Measurements from ENCODE around the gene USF1.

The USF1 gene, protein sequence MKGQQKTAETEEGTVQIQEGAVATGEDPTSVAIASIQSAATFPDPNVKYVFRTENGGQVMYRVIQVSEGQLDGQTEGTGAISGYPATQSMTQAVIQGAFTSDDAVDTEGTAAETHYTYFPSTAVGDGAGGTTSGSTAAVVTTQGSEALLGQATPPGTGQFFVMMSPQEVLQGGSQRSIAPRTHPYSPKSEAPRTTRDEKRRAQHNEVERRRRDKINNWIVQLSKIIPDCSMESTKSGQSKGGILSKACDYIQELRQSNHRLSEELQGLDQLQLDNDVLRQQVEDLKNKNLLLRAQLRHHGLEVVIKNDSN

DNA sequence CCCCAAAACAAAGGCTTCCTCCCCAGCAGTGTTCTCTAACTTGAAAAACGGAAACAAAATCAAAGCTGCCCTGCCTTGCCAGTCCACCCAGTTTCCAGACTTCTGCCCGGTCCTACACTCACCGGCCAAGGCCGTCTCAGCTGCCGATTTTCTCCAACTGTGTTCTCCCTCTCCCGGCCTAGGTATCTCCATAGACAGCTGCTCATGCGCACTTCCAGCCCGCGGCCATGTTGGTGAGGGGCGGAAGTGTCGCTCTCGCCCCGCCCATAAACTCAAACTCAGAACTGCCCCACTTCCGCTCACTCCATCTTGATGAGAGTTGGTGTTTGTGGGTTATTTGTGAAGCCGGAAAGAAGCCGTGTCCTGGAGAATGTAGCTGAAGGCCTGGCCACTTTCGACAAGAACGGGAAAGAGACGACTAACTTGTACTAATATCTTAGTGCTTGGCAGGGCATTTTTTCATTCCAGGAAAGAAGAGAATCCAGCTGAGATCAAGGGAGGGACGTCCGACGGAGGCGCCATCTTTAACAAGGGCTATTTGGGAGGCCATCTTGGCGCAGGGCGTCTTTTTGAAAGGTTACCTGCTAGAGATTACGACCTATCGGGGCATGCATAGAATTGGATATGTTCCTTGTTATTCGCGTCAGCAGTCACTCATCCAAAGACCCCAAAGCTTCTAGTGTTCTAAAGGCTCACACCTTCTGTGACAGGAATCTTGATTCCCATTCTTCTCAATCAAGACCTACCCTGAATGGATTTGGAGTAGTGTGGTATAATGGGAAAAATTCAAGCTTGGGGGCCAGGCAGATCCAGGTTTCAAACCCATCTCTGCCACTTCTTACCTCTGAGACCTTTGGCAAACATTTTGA, at the start of gene USF1:
Gene USF1 (minus strand): TSS at position 242 of the 869 bp plus-strand sequence. CDS start 2,702 bp downstream, outside the sequence.
- DNase-seq, result peak in 55 of 56 donors; percentile 40 to 95 (median 89)

DNA sequence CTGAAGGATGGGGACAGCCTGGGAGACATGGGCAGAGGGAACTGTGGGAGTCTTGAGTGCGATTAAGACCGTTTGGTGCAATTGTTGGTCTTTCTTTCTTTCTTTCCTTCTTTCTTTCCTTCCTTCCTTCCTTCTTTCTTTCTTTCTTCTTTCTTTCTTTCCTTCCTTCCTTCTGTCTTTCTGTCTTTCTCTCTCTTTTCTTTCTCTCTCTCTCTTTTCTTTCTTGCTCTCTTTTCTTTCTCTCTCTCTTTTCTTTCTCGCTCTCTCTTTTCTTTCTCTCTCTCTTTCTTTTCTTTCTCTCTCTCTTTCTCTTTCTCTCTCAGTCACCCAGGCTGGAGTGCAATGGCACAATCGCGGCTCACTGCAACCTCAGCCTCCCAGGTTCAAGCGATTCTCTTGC, 49.5 kb upstream of the USF1 start:
- DNase-seq, result no peak

DNA sequence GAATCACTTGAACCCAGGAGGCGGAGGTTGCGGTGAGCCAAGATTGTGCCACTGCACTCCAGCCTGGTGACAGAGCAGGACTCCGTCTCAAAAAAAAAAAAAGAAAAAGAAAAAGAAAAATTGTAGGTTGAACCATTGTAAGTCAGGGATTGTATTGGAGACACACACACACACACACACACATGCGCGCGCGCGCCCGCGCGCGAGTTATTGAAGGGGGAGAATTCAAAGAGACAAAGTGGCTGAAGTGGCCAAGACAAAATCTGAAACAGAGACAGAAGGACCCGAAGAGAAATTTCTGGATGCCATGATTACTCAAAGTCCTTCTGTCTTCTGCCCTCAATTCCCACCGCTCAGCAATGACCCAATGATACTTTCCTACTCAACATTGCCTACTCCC, 48.7 kb upstream of the USF1 start:
- DNase-seq, result no peak

DNA sequence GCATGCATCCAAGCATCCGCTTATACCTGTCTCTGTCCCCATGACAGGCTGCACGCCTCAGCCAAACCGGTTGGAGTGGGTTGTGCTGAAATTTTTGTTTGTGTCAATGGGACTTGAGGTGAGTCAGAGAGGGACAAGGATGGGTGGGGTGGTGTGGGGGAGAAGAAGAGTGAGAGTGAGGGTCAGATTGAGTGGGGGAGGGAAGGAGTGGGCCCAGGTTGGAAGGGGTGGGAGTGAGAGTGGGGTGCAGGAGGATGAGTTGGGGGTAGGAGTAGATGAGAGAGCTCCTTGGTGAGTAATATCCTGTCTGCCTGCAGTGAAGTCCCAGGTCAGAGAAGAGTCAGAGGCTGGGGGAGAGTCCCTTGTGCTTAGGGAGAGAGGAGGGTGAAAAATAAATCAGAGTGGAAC, 46.8 kb upstream of the USF1 start:
- DNase-seq, result no peak

DNA sequence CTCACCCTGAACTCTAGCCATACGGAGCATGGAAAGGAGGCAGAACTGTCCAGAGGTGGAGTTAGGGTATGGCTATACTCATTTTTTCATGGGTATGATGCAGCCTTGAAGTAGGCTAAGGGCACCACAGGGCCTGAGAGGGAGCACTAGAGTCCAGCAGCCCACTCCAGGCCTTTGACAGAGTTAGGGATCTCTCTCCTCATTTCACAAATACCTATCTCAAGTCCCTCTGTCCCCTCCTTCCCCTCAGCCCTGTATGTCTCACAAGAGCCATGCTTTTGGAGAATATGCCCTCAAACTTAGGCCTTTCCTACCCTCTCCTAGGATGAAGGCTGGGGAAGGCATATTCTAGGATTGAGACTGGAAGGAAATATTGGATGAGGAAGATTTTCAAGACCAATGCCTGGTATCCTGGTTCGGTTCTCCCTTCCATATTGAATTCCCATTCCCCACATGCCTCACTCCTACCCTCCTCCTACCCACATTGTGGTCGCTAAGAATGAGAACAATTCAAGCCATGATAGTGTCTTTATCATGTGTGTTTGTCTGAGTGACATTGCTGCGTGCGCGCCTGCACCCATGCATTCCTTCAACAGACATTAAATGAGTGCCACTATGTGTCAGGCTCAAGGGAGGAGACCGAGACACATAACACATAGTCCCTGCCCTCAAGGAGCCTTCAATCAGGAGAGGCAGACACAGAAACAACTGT, 46.2 kb upstream of the USF1 start:
- DNase-seq, result no peak

DNA sequence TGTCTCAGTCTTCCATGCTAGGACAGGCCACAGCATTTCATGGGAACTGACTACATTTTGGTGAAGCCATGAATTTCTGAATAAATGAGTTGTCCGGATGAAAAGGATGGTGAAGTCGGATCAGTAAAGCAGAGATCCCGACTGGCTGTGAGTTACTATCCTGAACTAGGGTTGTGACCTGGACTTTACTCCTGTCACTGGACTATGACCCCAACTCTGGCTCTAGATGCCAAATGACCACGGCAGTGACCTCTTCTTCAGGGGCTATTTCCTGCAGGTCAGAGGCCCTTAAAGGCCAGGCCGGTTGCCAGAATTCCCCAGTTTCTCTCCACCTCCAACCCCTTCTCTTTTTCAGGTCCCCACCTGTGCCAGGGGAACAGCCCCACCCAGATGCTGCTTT, 45.3 kb upstream of the USF1 start:
- DNase-seq, result no peak

DNA sequence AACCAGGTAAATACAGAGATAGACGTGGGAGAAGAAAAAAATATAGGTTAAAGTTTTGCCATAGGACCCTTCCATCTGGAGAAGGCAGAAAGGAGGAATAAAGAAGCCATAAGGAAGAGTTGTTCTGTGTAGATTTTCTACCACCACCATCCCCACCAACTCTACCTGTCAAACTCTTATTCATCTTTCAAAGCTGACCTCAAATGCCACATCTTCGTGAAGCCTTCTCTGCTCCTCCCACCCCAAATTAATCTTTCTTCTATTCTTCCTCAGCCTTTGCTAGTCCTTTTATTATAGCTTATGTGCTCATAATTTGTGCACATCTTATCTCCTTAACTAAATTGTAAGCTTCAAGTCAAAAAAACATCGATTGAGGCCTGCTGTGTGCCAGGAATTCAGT, 44.8 kb upstream of the USF1 start:
- no peak for DNase-seq

DNA sequence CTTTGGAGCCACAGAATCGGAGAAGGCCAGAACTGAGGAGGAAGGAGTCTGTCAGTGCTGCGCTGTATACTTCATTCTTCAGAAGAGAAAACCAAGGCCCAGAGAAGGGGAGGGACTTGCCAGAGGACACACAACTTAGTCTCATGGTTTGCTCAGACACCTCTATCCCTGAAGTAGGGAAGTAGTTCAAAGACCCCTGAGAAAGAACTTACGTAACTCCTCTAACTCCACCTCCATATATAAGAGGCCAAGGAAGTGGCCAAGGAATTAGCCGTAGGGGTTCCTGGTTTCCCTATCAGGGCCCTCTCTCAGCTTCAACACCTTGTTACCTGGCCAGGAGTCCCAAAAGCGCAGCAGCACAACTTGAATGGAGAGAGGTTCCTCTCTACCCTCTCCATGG, 44.2 kb upstream of the USF1 start:
- no peak for DNase-seq

DNA sequence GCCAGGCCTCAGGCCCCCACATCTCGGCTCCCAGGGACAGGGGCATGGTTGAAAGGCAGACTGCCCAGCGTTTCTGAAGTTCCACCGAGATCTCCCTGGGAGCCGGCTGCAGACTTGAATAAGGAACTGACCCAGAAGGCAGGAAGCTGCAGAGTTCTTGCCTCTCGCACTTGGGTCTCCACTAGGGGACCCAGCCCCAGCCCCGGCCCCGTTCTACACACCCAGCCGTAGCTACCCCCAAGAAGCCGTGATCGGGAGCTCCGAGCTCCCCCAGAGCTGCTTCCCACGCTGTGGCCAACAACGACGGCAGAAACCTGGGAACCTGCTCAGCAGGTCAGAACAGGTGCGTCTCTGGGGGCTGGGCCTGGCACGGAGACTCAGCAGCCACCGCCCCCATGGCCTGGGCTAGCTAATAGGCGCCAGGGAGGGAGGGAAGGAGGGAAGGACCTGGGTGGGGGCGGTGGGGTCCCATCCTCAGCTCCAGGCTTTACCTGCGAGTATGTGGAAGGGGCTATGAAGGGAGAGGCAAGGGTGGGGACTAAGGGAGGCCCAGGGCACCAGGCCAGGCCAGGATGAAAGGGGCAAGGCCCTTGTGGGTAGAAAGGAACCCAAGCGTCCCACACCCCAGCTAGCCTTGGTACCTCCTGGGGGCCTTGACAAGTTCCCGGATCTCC, 43.6 kb upstream of the USF1 start, which contains the start of gene NECTIN4:
Gene NECTIN4 (minus strand): TSS at position 308 of the 674 bp plus-strand sequence. CDS start 262 bp downstream, at position 46.
- DNase-seq, result no peak

DNA sequence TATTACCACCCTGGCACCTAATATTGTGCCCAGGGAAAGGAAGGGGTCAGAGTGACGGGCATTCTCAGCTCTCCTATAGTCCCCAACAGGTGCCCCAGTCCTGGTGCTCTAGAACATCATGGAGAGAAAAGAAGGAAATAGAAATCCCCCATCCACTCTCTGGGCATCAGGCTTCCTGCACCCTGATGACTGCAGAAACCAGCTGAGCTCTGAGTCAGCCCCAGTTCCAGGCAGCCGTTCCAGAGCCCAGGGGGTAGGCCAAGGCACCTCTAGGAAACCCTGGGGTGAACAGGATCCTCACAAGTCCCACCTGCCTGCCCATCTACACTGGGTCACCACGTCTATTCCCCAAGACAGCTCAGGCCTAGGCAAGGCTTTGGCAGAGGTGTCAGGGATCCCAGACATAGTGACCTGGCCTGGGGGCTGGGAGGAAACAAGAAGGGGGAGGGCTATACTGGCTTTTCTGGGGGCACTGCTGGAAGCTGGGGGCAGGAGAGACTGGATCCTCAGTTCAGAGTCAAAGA, 42.9 kb upstream of the USF1 start:
- no peak for DNase-seq

DNA sequence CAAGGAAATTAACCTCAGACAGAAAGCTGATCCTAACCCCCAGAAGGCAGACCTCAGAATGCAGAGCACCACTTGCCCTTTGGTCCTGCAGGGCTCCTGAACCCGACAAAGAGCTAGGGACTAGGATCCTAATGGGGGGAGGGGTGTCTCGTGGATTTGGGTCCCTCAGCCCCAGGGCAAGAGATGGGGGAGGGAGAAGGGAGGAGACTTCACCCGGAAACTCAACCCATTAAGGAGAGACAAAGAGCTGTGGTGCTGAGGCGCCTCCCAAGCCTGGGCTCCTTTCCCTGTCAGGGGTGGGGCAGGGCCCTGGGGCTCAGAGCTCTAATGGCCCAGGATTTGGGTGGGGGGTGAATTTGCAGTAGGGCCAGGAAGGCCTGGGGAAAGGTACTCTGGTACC, 40.7 kb upstream of the USF1 start:
- no peak for DNase-seq

DNA sequence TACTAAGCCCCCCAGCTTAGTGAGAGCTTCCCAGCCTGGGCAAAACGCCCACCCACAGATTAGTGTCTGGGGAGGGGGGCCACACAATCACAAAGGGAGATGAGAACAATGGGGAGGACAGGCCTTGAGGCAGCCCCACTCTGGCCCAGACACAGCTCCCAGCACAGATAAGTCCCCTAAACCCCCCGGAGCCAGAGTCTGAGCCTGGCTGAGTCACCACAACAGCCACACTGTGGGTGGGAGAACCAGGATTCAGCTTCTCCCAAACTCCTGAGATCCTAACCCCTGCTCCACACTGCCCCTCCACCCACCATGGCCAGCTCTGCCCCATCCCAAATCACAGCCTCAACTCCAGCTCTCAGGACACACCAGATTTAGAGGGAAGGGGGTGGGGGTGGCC, 39.4 kb upstream of the USF1 start:
- no peak for DNase-seq

DNA sequence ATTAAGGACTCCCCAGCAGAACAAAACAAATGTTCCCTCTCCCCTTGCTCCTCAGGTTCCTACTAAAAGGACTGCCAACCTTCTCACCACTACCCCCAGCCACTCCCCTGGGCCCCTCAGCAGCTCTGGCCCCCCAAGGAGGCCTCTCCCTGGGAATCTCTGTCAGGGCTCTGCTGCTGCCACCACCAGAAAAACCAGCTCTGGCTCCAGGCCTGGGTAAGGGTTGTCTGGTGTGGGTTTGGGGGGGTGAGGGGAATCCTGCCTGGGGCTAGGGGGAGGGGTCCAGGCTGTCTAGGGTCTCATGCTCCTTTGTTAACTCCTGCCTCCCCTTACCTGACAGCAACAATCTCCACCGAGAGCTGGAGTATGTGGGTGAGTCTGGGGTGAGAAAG, 38.8 kb upstream of the USF1 start:
- no peak for DNase-seq

DNA sequence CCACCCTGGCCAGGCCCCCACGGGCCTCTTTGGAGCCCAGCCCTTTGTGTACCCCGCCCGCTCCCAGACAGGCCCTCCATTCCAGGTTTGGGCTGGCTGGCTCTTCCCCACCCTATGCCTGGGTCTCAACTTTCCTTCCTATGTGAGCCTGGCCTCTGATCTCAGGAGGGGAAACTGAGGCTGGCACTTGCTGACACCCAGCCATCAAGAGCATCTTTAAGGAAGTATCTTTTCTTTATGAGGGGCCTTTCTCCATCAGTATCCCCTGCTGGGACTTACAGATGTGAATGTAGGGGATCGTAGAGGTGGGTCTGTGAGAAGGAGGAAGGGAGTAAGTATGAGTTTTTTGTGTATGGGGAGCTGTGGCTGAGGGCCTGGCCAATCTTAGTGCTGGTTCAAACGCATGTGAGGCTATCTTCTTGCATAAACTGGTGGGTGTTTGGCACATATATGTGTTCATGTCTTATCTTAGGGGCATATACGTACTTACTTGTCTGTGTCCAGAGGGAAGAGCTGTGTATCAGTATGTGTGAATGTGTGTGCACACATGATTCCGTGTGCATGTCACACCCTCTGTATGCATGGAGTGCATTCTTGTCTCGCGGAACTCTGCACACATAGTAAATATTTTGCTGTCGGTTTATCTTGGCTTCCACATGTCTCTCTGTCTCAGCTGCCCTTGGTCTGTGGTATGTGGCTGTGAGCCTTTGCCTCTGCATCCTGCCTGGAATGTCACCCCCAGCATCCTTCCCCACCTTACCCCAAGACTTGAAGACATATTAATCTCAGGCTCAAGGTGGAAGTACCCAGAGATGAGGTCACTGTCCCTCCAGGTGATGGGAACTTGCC, 38.2 kb upstream of the USF1 start:
- no peak for DNase-seq

DNA sequence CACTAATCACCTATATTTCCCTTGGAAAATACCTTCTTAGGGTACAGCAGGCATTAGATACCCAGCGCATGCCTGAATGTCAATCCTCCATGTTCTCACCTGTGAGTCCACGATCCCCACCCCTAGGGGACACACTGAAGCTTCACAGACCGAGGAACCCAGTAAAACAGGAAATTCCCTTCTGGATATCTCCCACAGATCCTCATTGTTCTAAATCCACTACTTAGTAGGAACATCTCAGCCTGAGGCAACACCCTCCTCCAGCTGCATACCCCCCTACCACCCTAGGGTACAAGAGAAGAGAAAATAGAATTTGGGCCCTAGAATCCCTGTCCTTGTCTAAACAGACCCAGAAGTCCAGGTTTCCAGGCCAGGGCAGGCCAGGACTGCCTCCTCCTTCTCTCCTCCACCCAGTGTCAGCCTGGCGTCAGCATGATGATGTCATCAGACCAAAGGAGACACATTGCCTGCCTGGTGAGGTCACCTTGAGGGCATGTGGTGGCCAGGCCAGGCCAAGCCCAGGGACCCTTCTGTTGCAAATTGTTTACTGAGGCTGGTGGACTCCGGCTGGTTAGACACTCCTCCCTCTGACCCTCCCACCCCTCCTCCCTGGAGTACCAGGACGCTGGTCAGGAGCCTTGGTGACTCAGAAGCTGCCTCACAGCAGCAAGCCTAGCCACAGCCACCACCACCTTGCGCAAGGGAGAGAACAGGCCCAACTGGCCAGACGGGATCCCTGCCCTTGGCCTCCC, 37.4 kb upstream of the USF1 start:
- DNase-seq, result no peak

DNA sequence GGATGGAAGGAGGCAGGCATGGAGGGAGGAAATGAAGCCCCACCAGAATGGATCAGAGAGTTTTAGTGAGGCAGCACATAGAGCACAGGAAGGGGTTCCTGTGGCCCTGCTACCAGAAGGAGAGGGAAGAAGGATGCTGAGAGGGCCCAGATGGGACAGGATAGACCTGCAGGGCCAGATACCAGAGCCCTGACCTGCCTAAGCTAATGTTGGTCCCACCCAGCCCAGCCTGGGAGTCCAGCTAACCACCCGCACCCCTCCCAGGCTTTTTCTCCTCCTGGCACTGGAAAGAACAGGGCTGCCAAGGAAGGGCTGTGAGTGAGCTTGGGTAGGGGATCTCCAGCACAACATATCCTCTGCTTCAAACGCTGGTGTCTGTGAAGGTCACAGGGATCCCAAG, 36.7 kb upstream of the USF1 start:
- DNase-seq, result no peak

DNA sequence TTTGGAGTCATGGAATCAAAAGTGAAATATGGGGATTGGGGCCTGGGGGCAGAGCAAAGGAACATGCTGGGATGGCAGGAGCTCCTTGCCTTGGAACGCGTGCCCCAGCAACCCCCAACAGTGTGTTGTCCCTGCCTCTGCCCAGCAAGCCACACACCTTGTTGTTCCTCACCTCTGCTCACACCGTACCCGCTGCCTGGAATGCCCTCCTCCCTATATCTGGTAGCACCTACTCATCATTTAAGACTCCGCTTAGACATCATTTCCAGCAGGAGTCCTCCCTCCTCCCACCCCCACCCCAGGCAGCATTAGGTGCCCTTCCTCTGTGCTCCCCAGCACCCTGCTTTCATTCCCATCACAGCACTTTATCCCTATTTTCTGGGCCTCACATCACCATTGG, 35.7 kb upstream of the USF1 start:
- DNase-seq, result no peak

DNA sequence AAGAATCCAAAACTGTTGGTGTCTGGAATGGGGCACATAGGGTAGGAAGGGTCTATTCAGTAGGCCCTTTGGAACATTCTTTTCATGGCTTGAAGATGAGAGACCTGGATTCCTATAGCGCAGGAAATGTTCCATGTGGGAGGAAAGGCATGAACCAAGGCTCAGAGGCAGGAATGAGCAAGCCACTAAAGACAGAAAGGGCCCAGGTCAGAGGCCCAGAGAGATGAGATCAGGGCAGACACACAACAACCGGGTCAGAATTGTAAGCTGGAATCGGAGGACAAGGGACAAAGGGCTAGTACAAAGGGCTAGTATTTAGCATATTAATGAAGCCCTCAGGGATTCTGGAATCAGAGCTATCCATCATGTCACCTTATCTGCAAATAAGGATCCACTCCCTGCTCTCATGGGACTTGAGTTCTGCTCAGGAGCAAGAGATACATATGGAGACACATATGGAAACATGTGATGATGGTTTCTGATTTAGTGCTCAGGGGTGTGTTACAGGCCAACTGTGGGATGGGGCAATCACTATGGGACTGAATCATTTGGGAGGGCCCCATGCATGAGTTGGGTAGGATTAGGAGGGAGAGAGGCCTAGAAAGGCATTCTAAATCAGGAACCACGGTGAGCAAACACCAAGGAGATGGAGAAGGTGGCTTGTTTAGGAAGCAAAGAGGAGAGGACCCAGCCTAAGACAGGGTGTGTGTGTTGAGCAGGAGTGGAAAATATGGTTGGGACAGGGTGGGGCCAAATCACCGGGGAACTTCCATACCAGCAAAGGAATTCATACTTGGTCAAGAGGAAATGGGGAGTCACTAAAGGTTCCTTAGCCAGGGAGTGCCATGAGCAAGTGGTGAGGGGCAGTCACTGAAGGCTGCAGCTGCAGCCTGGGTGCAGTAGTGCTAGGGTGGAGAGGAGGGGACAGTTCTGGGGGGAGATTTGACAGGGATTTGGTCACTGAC, 34.9 kb upstream of the USF1 start:
- no peak for DNase-seq

Data from nucleus accumbens (tissue), 56 donors.